HG03565 (cell line): ENCODE data around the gene CRKL.
"Not testable (repeated sequence)": the region's sequence is repeated elsewhere in the genome, so short reads cannot be mapped to it uniquely, and the experiment has no call there.

ENCODE experiments used
- ATAC-seq: cut with Tn5 transposase; IDR thresholded peaks from one replicate; pipeline ENCODE4 v1.9.1; 2021; ENCODE audit warnings: mild to moderate bottlenecking, moderate library complexity; ENCODE audit not compliant: unreplicated experiment

Gene CRKL

DNA sequence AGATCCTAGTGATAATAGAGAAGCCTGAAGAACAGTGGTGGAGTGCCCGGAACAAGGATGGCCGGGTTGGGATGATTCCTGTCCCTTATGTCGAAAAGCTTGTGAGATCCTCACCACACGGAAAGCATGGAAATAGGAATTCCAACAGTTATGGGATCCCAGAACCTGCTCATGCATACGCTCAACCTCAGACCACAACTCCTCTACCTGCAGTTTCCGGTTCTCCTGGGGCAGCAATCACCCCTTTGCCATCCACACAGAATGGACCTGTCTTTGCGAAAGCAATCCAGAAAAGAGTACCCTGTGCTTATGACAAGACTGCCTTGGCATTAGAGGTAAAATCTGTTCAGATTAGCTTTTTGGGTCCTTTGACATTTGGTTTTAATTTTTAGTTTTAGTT lies 16.7 kb downstream of the CRKL start:
- no peak for ATAC-seq

DNA sequence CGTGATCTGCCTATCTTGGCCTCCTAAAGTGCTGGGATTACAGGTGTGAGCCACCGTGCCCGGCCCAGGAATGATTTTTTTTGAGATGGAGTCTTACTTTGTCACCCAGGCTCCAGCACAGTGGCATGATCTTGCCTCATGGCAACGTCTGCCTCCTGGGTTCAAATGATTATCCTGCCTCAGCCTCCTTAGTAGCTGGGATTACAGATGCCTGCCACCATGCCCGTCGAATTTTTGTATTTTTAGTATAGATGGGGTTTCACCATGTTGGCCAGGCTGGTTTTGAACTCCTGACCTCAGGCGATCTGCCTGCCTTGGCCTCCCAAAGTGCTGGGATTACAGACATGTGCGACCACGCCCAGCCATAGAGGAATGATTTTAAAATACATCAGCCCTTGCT lies 17.8 kb downstream of the CRKL start:
- ATAC-seq: not testable (repeated sequence)

DNA sequence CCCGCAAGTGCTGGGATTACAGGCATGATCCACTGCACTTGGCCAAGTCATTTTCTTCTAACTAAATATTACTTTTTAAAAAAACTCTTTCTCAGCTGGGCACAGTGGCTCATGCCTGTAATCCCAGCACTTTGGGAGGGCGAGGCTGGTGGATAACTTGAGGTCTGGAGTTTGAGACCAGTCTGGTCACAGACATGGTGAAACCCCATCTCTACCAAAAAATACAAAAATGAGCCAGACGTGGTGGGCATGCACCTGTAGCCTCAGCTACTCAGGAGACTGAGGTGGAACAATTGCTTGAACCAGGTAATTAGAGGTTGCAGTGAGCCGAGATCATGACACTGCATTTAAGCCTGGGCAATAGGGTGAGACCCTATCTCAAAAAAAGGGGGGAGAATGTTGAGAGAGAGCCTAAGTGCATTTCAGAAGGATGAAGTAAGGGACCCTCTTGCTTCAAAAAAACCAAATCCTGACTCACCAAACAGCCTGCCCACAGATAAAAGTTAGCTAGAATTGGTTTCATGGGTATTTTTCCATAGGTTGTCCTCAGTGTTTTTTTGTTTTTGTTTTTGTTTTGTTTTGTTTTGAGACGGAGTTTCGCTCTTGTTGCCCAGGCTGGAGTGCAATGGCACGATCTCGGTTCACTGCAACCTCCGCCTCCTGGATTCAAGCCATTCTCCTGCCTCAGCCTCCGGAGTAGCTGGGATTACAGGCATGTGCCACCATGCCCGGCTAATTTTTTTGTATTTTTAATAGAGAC lies 18.8 kb downstream of the CRKL start:
- ATAC-seq: not testable (repeated sequence)

GRCh38 chr22:20937031-20937793 lies 20.0 kb downstream of the CRKL start:
- ATAC-seq: no peak

DNA sequence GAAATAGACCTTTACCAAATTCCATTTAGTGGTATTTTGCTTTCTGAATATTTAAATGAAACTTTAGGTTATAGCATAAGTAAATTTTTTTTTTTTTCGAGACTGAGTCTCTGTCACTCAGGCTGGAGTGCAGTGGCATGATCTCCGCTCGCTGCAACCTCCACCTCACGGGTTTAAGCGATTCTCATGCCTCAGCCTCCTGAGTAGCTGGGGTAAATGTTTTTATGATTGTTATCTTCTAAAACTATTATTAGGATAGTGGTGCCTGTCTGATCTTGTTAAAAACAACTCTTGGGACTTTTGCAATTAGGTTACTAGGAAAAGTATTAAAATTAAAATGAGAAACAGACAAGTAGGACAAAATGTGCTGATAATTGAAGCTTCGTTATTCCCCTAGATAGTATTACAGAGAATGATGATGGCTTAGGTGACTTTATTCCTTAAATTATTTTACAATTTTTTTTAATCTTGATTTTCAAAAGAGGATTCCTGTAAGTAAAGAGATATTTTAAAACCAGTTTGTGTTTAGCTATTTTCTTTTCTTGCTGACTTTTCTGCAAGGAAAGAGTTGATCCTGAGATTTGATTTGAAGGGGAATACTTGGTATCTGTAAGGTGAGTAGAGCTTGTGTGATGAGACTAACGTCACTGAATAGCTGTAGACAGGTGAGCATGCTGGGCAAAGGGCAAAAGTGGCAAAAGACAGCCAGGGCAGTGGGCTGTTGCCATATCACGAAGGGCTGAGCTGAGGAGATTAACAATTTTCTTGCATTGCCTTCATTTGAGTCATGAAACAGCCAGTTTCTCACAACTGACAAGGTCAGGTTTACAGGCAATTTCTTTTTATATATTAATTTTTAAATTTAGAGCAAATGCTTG lies 20.8 kb downstream of the CRKL start:
- ATAC-seq: no peak

DNA sequence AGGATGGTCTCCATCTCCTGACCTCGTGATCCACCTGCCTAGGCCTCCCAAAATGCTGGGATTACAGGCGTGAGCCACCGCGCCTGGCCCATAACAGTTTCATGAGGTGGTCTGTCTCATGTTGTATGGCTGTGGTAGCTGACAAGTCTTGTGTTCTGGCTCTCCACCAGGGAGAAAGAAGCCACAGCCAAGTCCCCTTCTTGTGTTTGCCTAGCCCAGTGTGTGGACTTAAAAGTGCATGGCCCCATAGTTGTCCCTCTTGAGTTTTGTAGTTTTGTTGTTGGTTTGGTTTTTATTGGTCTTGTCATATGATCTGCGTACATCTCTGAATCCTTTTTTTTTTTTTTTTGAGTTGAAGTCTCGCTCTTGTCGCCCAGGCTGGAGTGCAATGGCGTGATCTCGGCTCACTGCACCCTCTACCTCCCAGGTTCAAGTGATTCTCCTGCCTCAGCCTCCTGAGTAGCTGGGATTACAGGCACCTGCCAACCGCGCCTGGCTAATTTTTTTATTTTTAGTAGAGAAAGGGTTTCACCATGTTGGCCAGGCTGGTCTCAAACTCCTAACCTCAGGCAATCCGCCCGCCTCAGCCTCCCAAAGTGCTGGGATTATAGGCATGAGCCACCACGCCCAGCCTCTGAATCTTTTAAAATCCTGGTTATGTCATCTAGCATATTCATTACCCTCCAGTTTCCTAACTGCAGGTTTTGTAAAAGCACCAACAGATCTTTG lies 22.4 kb downstream of the CRKL start:
- not testable (repeated sequence) for ATAC-seq

- no peak for ATAC-seq
Observed at GRCh38 chr22:20940186-20940651, 23.0 kb downstream of the CRKL start.

DNA sequence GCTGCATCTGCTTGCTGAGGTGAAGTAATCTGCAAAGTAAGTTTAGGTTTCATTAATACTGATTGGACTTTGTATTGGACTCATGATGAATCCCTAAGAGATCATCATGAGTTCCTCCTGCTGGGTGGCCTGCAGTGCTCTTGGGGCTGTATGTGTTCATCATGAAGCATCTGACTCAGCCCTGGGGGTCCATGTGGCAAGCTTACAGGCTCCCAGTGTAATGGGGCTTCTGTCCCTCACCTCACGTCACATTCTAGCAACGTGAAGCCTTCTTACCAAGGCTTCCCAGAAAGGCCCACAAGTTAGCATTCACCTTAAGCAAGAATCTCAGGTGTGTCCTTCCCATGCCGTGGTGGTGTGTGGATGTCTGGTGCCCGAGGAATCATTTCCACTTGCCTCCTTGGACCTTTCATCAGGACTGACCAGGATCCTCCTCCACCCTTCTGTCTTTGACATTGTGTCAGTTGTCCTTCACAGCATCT lies 23.7 kb downstream of the CRKL start:
- ATAC-seq: no peak

DNA sequence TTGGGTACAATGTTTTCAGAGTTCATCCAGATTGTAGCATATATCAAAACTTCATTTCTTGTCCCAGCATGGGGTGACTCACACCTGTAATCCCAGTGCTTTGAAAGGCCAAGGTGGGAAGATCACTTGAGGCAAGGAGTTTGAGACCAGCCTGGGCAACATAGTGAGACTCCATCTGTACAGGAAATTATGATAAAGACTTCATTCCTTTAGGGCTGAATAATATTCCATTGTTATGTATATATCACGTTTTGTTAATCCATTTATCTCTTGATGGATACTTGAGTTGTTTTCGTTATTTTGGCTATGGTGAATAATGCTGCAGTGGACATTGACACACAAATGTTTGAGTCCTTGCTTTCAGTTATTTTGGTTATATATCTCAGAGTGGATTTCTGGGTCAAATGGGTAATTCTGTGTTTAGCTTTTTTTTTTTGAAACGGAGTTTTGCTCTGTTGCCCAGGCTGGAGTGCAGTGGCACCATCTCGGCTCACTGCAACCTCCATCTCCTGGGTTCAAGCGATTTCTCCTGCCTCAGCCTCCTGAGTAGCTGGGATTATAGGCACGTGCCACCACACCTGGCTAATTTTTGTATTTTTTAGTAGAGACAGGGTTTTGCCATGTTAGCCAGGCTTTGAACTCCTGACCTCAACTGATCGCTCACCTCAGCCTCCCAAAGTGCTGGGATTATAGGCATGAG lies 25.1 kb downstream of the CRKL start:
- not testable (repeated sequence) for ATAC-seq

DNA sequence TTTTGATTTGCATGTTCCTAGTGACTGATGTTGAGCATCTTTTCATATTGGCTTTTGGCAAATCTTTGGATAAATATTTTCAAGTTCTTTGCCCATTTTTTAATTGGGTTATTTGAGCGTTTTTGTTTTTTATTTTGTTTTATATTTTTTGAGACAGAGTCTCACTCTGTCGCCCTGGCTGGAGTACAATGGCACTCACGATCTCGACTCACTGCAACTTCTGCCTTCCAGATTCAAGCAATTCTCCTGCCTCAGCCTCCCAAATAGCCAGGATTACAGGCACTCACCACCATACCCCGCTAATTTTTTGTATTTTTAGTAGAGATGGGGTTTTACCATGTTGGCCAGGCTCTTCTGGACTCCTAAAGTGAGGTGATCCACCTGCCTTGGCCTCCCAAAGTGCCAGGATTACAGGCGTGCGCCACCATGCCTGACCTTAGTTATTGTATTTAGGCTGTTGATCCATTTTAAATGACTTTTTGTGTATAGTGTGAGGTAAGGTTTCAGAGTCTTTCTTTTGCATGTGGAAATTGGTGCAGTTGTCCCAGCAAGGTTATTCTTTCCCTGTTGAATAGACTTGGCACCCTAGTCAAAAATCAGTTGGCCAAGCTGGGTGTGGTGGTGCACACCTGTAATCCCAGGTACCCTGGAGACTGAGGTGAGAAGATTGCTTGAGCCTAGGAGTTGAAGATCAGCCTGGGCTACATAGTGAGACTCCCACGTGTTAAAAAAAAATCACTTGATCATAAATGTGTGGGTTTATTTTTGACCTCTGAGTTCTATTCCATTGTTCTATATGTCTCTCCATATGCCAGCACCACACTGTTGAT lies 26.1 kb downstream of the CRKL start:
- no peak for ATAC-seq

GRCh38 chr22:20944042-20944441 lies 26.8 kb downstream of the CRKL start:
- ATAC-seq: no peak

DNA sequence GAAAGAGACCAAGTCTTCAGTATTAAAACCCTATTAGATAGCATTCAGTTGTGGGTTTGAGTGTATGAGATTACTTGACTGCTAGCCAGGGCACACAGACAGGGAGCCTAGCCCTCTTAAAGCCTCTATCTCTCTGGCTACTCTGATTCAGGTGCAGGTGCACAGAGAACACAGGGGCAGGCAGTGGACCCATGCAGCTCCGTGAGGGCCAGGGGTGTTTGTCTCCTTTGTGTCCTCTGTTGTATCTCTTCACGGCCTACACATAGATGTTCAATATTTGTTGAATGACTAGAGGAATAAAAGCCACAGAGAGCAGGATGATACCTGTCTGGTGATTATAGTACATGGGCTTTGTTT lies 28.3 kb downstream of the CRKL start:
- ATAC-seq: no peak

DNA sequence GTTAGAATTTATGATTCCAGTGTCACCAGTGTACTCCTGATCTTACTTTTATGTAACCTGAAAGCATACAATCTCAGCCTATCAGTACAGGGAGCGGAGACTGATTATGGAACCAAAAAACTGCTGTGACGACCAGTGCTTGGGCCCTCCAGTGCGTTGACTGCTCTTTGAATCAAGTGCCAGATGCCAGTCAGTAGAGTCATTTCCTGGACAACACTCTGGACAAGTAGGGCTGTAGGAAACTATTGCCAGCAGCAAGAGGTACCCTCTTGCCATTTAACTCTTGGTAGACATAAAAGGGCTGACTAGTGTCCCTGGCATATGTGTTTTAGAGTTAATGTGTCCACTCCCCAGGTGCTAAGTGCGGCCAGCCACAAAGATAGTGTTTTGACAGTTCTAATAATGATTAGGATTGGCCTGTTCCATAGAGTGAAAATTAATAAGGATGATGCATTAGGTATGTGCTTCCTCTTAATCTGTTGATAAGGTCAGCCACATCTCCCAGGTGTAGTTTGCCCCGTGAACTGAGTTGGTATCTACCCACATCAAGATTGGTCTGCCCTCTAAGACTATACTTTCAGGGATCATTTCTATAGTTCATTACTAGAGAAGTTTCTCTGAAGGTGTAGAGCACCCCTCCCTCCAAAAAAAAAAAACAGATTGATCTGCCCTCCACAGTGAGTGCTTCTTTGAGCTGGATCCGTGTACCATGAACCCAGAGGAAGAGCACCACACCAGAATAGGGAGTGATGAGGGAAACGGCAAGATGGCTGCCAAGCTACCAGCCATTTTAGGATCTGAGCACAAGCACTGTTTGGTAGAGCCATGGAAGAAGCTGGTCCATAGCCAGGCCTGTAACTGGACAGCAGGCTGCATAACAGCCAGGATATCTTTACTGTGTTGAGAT lies 29.1 kb downstream of the CRKL start:
- ATAC-seq: no peak

DNA sequence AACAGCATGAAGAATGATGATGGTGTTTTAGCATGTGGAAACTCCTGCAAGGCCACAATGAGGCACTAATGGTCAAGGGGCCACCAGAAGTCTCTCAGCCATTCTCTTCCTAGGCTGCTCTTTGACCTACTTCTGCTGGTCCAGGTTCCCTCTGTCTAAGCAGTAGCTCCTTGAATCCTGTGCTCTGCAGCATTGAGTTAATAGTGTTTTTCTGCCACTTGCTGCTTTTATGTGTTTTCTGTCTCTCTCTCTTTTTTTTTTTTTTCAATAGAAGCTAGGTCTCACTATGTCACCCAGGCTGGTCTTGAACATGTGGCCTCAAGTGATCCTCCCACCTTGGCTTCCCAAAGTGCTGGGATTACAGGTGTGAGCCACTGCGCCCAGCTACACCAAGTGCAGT lies 29.8 kb downstream of the CRKL start:
- no peak for ATAC-seq

DNA sequence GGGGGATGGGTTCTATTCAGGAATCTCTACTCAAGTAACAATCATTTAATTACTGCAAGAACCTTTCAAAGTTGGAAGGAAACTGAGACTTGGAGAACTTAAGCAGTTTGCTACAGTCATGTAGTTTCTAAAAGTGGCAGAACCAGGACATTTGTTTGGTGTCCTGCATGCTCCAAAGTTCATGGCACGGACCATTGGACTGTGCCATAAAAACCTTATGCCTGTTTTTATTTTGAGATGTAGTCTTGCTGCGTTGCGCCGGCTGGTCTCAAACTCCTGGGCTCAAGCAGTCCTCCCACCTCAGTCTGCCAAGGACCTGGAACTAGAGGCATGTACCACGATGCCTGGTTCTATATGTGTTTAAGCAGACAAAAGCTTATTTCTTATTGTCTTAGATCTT lies 31.2 kb downstream of the CRKL start:
- no peak for ATAC-seq

- no peak for ATAC-seq
Observed at GRCh38 chr22:20948989-20949388, 31.8 kb downstream of the CRKL start.

DNA sequence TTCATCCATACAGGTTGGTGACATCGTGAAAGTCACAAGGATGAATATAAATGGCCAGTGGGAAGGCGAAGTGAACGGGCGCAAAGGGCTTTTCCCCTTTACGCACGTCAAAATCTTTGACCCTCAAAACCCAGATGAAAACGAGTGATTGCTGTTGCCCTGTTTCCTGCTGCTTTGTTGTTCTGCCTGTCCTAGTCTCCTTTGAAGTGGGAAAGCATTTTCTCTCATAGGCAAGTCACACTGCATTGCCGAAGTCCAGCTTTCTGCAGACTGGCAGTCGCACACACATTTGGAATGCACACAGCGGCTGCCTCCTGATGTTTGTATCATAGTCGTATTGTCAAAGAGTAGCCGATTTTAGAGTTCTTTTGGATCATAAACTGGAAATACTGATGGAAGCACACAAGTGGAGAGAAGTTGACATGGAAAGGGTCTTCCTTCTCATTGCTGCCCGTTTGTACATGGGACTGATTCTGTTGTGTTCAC lies 32.5 kb downstream of the CRKL start:
- no peak for ATAC-seq
